Raji (cell line): ENCODE data around the gene CCL17.

Source experiments
- POLR2A ChIP-seq: IDR thresholded peaks from 2 replicates; pipeline ENCODE4 v1.6.1; 2011; ENCODE audit warnings: low read depth, low read length, control low read depth; ENCODE audit not compliant: insufficient read depth

Gene CCL17

GRCh38 chr16:57373117-57373947 is 31.2 kb upstream of the CCL17 start:
- no peak for TF ChIP-seq POLR2A

GRCh38 chr16:57374067-57374534 is 30.5 kb upstream of the CCL17 start:
- TF ChIP-seq POLR2A, result no peak

- TF ChIP-seq POLR2A, result no peak
Measured at GRCh38 chr16:57376313-57376818, 28.2 kb upstream of the CCL17 start.

DNA sequence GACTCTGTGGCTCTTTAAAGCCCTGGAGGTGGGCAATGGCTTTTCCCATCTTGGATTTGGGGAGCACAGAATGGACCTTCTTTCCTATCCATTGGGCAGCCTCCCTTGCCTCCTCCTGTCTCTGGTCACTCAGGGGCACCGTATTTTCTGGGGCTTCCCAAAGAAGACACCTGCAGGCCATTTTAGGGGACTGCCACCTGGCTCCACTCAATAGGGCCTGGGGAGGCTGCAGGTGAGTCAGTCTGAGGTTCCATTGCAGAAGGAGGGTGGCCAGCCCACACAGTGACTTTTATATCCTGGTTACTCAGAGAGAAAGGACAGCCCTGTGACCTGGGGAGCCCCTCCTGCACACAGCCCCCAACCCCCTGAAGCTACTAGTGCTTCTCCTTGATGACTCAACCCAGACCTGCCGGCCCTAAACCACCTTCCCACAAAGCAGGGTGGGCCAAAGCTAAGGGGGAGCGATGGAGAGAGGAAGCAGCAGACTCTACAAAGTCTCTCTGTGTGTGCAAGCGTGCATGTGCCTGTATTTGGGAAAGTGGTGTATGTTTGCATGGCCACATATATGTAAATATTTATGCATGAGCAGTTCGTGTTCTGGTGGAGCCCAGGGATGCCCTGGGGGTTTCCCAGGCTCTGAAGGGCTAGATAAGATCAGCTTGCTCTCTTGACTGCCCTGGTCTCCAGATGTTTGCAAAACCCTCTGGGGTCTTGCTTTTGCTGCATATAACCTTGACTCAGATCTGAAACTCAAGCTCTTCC is 27.3 kb upstream of the CCL17 start:
- TF ChIP-seq POLR2A, result no peak; the same call in 1 of the 2 replicates

DNA sequence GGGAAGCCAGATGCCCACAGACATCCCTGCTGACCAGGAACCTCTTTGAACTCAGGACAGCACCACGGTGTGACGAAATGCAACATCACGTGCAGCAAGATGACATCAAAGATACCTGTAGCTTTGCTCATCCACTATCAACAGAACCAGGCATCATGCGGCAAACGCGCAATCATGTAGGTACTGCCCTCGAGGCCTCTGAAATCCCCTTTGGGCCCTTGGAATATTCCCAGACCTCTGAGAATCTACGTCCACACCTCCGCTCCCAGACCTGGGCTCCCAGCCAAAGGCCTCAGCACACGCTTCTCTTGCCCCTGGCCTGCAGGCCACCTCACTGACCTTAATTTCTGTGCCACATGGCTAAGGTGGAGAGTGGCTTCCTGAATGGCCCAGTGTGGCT is 25.0 kb upstream of the CCL17 start:
- TF ChIP-seq POLR2A, result no peak

GRCh38 chr16:57380671-57381462 is 23.7 kb upstream of the CCL17 start:
- TF ChIP-seq POLR2A, result no peak

GRCh38 chr16:57381791-57382534 is 22.6 kb upstream of the CCL17 start:
- no peak for TF ChIP-seq POLR2A

GRCh38 chr16:57382535-57383275 is 21.9 kb upstream of the CCL17 start:
- TF ChIP-seq POLR2A, result no peak

GRCh38 chr16:57383276-57384247 is 21.0 kb upstream of the CCL17 start:
- TF ChIP-seq POLR2A, result no peak

DNA sequence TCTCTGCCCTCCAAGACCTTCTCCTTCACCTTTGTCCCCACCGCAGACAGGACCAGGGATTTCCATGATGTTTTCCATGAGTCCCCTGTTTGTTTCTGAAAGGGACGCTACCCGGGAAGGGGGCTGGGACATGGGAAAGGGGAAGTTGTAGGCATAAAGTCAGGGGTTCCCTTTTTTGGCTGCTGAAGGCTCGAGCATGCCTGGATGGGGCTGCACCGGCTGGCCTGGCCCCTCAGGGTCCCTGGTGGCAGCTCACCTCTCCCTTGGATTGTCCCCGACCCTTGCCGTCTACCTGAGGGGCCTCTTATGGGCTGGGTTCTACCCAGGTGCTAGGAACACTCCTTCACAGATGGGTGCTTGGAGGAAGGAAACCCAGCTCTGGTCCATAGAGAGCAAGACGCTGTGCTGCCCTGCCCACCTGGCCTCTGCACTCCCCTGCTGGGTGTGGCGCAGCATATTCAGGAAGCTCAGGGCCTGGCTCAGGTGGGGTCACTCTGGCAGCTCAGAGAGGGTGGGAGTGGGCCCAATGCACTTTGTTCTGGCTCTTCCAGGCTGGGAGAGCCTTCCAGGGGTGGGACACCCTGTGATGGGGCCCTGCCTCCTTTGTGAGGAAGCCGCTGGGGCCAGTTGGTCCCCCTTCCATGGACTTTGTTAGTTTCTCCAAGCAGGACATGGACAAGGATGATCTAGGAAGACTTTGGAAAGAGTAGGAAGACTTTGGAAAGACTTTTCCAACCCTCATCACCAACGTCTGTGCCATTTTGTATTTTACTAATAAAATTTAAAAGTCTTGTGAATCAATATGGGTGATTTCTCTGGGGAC is 20.1 kb upstream of the CCL17 start:
- TF ChIP-seq POLR2A, result no peak

DNA sequence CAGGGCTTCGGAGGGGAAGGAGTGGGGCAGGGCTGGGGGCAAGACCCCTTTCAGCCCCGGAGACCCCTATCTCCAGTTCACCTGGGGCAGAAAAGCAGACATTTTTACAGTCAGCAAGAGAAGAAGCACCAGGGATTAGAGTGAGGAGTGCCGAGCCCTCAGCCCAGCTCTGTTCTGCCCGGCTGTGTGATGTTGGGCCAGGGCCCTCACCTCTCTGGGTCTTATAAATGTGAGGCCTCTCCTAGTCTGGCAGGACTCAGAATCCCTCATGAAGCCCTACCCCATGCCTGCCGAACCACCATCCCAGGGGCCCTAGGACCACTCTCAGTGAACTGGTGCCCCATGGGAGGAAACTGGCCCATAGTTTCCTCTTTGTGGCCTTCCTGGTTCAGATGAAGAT is 19.5 kb upstream of the CCL17 start:
- no peak for TF ChIP-seq POLR2A
